ENCODE data around the gene GABRA5.

DNA sequence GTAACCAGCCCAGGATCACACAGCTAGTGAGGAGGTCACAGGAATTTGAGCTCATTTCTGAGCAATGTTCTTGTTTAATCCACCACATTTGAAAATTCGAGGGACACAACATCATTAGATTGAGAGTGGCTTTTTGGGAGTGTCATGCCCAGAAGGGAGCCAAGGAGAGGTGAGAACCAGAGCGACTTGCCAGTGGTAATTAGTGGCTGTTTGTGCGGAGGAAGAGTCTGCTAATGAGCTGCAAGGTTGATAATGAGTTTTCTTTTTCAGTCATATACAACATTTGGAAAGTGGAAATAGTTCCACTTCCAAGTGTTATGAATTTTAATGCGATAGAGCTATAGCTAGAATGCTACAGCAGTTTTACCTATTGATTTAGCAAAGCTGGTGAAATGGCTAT, 19.7 kb downstream of the GABRA5 start:
- no peak for TF ChIP-seq KAT7 (CRISPR knock-in tag; IDR thresholded peaks at IDR 0.05; ENCODE audit: borderline replicate concordance)
- no peak for TF ChIP-seq RAD21 (CRISPR knock-in tag; IDR thresholded peaks at IDR 0.05)
- no peak for TF ChIP-seq HCFC1 (IDR thresholded peaks at IDR 0.05; ENCODE audit: low read depth, low read length)
- TF ChIP-seq NCOA2 (CRISPR knock-in tag; IDR thresholded peaks at IDR 0.05), result no peak
- no peak for TF ChIP-seq HDAC2 (CRISPR knock-in tag; IDR thresholded peaks at IDR 0.05)
- TF ChIP-seq U2AF1 (optimal IDR thresholded peaks at IDR 0.05; ENCODE audit: low read depth, low read length), result no peak
- TF ChIP-seq NFYB (CRISPR knock-in tag; IDR thresholded peaks at IDR 0.05), result no peak
- no peak for TF ChIP-seq ATF2 (CRISPR knock-in tag; IDR thresholded peaks at IDR 0.05)
- no peak for TF ChIP-seq GABPA (IDR thresholded peaks at IDR 0.05; ENCODE audit: low read depth, low read length)
- no peak for TF ChIP-seq GABPA (CRISPR knock-in tag; IDR thresholded peaks at IDR 0.05; ENCODE audit: low read depth)
- TF ChIP-seq DPF2 (CRISPR knock-in tag; IDR thresholded peaks at IDR 0.05; ENCODE audit: borderline replicate concordance, low read depth), result no peak
- TF ChIP-seq ZNF776 (CRISPR knock-in tag; IDR thresholded peaks at IDR 0.05), result no peak

Measured in HepG2 (cell line).